OCI-LY1 (cell line): ENCODE results near the gene ARHGEF19.

Experiments used
- CTCF ChIP-seq: fragments of 200-600 bp; sonication (generic), shearing (Covaris generic); IDR thresholded peaks from 2 replicates; pipeline ENCODE4 v1.5.1; 2017; ENCODE audit warnings: mild to moderate bottlenecking, antibody characterized with exemption, low read length, moderate library complexity, mixed read lengths
- EZH2 ChIP-seq: fragments of 200-600 bp; sonication (generic), shearing (Covaris generic); IDR thresholded peaks from 2 replicates; pipeline ENCODE4 v1.8.0; 2017; ENCODE audit warnings: borderline replicate concordance, mixed run types, mild to moderate bottlenecking, antibody characterized with exemption, low read length, moderate library complexity, mixed read lengths

GRCh38 chr1:16260814-16261213, 48.4 kb upstream of the ARHGEF19 start:
- TF ChIP-seq CTCF (no peak), EZH2 (no peak)
